NOMO-1 treated with dmso at 0.1 percent for 144 hours (cell line): ENCODE results near the gene SCYL2.
"Not testable (repeated sequence)": the region's sequence is repeated elsewhere in the genome, so short reads cannot be mapped to it uniquely, and the experiment has no call there.

Source experiments
- DNase-seq: peaks from one replicate; lab custom pipeline; 2025; ENCODE audit not compliant: unreplicated experiment; lab: John Stamatoyannopoulos, UW

The SCYL2 gene, protein sequence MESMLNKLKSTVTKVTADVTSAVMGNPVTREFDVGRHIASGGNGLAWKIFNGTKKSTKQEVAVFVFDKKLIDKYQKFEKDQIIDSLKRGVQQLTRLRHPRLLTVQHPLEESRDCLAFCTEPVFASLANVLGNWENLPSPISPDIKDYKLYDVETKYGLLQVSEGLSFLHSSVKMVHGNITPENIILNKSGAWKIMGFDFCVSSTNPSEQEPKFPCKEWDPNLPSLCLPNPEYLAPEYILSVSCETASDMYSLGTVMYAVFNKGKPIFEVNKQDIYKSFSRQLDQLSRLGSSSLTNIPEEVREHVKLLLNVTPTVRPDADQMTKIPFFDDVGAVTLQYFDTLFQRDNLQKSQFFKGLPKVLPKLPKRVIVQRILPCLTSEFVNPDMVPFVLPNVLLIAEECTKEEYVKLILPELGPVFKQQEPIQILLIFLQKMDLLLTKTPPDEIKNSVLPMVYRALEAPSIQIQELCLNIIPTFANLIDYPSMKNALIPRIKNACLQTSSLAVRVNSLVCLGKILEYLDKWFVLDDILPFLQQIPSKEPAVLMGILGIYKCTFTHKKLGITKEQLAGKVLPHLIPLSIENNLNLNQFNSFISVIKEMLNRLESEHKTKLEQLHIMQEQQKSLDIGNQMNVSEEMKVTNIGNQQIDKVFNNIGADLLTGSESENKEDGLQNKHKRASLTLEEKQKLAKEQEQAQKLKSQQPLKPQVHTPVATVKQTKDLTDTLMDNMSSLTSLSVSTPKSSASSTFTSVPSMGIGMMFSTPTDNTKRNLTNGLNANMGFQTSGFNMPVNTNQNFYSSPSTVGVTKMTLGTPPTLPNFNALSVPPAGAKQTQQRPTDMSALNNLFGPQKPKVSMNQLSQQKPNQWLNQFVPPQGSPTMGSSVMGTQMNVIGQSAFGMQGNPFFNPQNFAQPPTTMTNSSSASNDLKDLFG

DNA sequence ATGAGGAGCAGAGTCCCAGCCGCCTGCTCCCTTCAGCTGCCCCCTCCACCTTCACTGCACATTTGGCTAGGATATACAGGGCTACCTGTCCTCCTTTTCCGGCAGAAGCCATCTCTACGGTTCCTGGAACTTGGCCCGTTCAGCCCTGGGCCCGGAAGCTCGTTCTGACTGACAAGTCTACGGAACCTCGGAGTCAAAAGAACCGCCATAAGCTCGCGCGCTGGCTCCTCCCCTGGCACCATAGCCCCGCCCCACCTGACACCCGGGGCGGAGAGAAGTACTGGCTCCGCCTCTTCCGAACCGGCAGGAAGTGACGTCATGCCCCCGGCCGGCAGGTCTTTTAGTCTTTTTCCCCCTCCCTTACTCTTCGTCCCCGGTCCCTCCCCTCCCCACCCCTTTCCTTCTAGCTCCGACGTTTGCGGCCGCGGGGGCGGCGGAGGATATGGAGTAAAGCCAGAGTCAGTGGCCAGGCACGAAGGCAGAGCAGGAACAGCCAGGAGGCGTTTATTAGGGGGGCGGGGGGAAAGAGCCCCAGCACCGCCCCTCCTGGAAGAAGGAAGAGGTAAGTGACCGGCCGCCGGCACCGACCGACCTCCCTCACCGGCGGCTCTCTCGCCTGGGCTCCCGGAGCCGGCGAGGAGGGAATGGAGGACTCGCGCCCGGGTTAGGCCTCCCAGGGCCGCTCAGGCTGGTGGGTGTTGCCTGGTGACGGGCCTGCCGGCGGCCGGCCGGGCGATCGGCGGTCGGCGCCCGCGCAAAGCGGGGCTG is at the start of gene SCYL2, which contains the start of gene DEPDC4:
TSS of gene SCYL2 (plus strand) at position 343 of the 768 bp plus-strand sequence. CDS start 15,794 bp downstream, outside the sequence.
TSS of gene DEPDC4 (minus strand) at position 245 of the 768 bp plus-strand sequence. CDS start at position 242, 3 bp downstream.
- peak; percentile 91 for DNase-seq

DNA sequence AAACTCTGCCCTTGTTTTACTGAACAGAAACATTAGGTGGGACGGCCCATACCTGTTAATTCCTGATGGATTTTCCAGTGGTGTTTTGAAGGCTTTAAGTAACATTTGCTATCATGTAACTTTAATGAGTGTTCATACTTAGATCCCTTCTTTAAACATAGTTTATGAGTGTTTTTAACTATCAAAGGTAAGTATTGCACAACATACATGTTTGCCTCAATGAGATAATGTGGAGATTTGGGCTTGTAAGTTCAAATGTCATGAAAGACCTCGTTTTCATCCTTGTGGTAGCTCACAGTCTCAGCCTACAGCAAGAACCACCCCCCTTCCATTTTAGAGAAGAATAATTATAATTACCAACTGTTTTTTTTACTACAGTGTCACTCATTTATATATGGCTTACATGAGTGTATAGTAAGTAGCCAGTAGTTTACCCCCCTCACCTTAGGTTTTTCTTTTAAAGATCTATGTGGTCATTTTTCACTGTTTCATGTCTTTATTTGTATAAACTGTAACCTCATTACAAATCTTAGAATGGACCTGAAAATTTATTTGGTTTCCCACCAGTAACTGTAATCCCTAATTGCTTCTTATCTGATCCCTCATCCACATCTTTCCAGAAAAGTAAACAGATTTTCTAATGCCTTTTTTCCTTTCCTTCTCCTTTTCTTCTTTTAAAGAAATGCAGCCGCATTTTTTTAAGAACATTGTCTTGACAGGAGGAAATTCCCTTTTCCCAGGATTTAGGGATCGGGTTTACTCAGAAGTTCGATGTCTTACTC is 47.5 kb upstream of the SCYL2 start:
- no peak for DNase-seq

DNA sequence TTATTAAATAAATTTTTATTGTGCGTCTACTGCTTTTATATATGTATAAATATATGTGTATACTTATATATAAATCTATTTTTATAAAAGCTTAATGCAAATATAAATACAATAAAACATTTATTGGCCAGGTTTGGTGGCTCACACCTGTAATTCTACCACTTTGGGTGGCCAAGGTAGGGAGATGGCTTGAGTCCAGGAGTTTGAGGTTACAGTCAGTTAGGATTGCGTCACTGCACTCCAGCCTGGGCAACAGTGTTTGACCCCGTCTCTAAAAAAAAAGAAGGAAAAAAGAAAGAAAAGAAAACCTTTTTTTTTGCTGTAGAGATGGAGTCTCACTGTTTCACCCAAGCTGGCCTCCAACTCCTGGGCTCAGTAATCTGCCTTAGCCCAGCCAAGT is 45.5 kb upstream of the SCYL2 start:
- DNase-seq: no peak

DNA sequence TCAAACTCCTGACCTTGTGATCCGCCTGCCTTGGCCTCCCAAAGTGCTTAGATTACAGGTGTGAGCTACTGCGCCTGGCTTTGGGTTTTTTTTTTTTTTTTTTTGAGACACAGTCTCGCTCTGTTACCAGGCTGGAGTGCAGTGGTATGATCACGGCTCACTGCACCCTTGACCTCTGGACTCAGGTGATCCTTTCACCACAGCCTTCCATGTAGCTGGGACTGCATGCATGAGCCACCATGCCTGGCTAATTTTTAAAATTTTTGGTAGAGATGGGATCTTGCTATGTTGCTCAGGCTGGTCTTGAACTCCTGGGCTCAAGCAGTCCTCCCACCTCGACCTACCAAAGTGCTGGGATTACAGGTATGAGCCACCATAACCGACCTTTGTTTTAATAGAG is 44.8 kb upstream of the SCYL2 start:
- DNase-seq: not testable (repeated sequence)

DNA sequence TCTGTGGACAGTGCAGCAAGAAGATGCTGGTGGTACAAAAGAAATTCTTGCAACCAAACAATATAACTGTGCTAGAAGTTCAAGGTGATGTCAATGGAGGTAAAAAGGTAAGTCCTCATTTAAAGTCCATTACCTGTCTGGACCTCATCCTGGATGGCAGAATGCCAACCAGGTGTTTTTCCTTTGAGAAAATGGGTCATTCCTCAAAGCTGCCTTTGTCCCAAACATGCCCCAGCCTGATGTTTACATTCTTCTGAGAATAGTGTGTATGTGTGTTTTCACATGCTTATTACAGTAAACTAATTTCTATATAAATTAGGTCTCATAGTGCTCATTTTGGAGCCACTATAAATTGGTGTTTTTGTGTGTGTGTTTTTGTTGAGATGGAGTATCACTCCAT is 41.5 kb upstream of the SCYL2 start:
- DNase-seq: no peak

DNA sequence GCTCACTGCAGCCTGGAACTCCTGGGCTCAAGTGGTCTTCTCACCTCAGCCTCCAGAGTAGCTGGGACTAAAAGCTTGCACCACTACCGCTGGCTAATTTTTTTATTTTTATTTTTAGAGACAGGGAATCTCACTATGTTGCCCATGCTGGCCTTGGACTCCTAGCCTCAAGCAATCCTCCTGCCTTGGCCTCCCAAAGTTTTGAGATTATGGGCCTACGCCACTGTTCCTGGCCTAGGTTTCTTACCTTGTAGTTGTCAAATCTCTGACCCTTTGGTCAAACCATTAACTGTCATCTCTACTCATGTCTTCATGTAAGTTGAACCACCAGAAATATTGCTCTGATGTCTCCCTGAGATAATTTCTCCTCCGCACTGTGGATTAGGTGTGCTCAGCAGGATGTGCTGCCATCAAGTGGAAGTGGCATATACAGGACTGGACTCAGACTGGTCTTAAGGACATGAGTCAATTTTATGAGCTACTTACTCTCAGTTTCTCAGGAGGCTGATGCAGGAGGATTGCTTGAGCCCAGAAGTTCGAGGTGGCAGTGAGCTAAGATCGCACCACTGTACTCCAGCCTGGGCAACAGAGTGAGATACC is 37.8 kb upstream of the SCYL2 start:
- no peak for DNase-seq

DNA sequence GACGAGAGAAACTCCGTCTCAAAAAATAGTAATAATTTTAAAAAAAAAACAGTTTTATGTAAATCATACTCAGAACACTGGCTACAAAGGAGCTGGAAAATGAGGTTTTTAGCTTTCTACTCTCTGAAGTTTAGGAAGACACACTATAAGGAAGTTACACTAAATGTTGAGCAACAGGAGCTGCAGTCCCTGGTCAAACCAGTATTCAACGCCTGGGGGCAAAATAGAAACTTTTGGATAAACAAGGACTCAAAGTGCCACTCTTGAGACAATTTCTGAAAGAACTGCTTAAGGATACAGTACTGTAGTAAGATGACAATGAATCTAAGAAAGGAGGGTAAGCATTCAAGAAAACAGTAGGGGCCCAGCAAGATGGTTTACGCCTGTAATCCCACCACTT is 37.1 kb upstream of the SCYL2 start:
- peak; percentile 24 for DNase-seq

DNA sequence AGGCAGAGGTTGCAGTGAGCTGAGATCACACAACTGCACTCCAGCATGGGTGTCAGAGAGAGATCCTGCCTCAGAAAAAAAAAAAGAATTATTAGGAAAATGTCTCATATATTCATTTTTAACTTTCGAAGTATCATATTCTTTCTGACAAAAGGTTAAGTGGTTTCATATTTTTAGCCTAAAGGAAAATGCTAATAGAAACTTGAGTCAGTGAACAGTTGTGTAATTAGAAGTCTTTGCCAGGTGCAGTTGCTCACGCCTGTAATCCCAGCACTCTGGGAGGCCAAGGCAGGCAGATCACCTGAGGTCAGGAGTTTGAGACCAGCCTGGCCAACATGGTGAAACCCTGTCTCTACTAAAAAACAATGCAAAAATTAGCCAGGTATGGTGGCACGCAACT is 35.1 kb upstream of the SCYL2 start:
- not testable (repeated sequence) for DNase-seq

DNA sequence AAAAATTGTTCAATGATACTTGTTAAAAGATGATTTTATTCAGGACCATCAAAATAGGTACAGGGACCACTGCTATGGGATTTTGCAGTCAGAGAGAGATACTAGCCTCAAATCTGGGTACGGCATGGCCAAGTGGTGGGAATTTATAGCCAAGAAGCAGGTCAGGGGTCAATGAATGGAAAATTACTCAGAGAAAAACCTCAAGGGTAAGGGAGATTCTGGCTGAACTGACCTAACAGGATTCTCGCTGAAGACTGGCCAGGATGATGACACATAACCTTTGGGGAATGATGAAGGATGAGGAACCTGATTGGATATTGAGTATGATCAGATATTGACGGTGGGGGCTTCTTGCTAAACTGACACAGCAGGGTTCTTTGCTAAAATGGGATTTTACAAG is 32.8 kb upstream of the SCYL2 start:
- no peak for DNase-seq

DNA sequence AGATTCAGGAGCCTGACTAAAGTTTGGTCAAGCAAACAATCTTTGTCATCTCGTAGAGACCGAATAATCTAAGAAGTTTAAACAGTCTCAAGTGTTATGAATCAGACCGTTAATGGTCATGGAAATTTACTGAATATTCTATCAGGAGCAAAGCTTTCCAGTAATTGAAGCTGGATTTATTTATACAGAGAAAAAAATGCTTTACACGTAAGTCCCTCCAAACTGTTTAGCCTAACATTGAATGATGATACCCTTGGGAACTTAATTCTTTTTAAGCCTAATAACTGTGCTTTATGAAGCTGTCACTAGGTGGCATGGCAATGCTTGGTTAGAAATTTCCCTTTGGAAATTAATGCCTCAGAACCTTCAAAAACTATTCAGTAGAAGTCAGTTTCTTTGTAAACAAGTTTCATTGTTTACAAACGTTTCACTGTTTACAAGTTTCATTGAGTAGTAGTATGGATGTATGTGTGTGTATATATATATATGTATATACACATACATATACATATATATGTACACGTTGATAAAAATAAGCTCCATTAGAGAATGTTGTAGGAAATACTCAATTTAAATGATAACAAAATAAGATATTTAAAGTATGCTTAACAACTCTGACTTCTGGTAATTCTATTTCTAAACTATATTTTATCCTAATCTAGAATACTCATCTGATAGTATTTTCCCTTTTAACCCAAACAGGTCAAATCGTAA is 32.2 kb upstream of the SCYL2 start:
- no peak for DNase-seq

DNA sequence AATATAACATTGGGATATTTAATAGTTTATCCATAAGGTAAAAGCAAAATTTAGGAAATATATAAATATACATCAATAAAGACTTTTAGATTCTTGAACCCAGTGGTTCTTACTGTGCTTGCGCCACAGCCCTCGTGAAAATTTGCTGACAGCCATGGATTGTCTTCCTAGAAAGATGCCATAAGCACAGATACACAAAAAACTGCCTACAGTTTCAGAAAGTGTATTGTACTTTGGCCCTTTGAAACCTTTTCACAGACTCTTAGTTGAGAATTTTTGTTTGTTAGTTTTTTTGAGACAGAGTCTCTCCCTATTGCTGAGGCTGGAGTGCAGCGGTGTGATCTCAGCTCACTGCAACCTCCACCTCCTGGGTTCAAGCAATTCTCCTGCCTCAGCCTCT is 28.2 kb upstream of the SCYL2 start:
- no peak for DNase-seq

DNA sequence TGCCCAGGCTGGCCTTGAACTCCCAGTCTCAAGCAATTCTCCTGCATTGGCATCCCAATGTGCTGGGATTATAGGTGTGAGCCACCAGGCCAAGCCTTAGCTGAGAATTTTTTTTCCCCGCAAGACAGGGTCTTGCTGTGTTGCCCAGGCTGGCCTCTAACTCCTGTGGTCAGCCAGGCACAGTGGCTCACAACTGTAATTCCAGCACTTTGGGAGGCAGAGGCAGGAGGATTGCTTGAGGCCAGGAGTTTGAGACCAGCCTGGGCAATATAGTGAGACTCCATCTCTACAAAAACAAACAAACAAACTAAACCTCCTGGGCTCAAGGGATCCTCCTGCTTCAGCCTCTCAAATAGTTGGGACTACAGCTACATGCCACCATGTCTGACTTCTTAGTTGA is 27.4 kb upstream of the SCYL2 start:
- no peak for DNase-seq

DNA sequence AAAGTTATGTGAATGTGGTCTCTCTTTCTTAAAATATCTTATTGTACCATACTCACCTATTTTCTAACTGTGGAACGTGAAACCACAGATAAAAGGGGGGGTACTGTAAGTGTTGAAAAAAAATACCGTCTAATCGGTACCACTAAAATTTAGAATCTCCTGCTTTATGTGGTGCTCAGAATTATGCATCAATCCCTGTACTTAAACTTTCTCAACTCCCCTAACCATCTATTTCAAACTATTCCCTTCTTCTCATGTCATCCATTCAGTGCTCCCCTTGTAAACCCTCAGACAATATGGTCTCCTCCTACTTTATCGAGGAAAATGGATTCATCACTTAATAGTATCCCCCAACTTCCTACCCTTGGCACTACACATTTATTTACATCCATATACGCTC is 23.8 kb upstream of the SCYL2 start:
- DNase-seq: no peak

DNA sequence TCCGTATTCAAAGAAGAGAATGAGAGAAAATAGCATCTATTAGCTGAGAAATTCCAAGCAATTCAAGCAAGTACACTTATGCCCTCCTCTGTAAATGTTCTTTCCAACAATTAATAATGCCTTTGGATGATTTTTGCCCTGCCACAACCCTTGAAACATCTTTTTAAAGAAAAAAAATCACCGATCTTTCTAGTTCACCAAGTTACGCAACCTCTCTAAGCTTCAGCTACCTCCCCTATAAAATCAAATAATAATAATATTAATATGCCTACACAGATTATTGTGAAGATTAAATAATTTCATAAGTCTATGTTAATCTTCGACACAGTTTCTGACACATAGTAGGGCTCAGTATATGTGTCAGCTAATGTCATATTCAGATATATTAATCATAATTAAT is 19.2 kb upstream of the SCYL2 start:
- no peak for DNase-seq

DNA sequence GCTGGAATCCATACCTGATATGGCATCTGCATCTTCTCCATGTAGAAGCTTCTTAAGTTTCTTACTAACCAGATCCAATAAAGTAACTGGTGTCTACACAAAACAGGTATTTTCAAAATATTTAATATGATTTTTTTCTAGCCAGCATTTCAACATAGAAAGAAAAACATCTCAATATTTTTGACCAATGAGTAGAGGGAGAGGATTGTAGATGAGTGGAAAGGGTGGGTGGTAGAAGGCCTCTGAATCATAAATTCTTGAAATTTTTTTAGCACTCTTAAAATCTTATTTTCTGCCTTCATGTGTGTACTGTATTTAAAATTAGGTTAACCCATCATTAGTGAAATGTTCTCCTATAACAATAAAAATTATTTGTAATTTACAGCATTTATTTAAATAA is 18.1 kb upstream of the SCYL2 start:
- no peak for DNase-seq

DNA sequence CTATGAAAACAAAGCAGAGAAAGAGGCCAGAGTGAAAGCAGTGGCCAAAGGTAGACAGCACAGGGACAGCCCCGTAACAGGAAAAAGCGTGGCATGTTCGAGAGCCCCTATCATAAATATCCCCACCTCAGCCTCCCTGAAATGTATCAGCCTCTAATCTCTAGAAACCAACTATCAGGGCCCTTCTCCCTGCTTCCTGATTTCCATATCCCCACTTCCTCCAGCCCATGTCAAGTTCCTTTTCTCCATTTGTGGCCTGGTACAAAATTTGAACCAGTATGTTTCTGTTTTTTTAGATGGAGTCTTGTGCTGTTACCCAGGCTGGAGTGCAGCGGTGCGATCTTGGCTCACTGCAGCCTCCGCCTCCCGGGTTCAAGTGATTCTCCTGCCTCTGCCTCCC is 17.0 kb upstream of the SCYL2 start:
- DNase-seq: no peak

DNA sequence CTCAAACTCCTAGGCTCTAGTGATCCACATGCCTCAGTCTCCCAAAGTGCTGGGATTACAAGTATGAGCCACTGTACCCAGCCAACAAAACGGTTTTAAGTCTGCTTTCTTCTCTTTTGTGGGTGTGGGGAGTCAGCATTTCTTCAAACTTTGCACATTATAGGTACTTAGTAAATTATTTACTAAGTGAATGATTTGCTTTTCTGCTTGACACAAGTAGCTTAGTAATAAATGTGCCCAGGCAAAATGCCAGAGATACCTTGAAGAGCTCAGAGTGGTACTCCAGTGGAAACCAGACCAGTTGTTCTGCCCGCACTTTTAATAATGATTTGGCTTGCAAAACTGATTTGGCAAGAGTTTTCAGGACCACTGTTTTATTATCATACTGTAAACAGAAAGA is 15.1 kb upstream of the SCYL2 start:
- DNase-seq: no peak

DNA sequence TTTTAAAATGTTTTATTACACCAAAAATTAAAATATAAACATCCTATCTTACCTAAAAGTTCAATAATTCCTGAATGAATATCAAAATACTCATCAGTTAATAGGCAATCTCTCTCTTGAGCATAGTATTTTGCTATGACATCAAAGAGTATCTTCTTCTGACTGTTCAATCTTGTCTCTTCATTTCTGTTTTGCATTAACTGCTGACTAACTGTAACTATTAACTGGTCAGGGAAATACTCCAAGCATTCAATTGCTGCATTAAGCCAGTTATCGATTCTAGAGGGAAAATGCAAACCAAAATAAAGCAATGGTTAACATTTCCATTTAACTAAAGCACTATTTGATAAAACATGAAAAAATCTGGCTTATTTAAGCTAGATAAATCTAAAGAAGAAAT is 13.5 kb upstream of the SCYL2 start:
- no peak for DNase-seq

DNA sequence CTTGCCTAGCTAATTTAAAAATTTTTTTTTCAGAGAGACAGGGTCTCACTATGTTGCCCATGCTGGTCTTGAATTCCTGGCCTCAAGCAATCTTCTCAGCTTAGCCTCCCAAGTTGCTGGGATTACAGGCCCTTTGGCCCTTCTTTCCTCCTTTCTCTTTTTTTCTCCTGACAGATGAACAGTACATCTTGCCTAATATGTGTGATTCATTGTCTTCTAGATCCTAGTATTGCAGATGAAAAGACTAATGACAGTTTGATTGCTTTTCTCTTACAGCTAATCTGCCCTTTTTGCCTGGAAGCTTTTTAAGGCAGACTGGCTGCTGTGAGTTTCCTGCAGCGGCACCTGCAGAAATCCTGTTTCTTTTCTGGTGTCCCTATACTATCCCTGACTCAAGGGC is 12.1 kb upstream of the SCYL2 start:
- no peak for DNase-seq
